GM12878 (cell line): Measurements from ENCODE around the gene EYS. TPM values are rescaled to one million over a fixed set of nuclear protein-coding genes. Genes with fewer than 3 reads are reported as not detected.

Source experiments
- ATAC-seq: fragments of 200-7000 bp; cut with Tn5 transposase; 3 replicates; pipeline ENCODE4 v1.9.1; 2020; ENCODE audit warnings: mild to moderate bottlenecking, moderate library complexity
- BruUV-seq: library from RNA; stranded (reverse); fragments of 400-500 nt; replicated peaks from 2 replicates; lab custom pipeline; 2021; lab: Mats Ljungman, UMichigan
- CTCF ChIA-PET: fragments of 300-600 bp; sonication (Branson Sonifier 250); formaldehyde crosslinking; extraction: SDS; loops from one replicate; lab custom pipeline; 2021; ENCODE audit warnings: inconsistent platforms; lab: Yijun Ruan, JAX
- POLR2A ChIA-PET: fragments of 350-600 bp; formaldehyde crosslinking; extraction: SDS; loops from one replicate; lab custom pipeline; 2021; ENCODE audit warnings: inconsistent platforms; lab: Charles Lee
- RAD21 ChIA-PET: fragments of 300-600 bp; sonication (Branson Sonifier 250); formaldehyde crosslinking; loops from one replicate; lab custom pipeline; 2023; ENCODE audit warnings: antibody characterized with exemption; ENCODE audit not compliant: unreplicated experiment; lab: Charles Lee
- SMC1A ChIA-PET: fragments of 300-600 bp; sonication (Branson Sonifier 250); formaldehyde crosslinking; loops from one replicate; lab custom pipeline; 2023; ENCODE audit not compliant: unreplicated experiment, uncharacterized antibody; lab: Charles Lee
- DNase-seq: peaks from one replicate; pipeline ENCODE4 v3.0.0-alpha.2; 2011; ENCODE audit warnings: low read depth, low spot score
- FAIRE-seq: peaks from 3 replicates; lab custom pipeline; 2011; peaks lifted over from hg19 to GRCh38; lab: Jason Lieb, UNC
- H2AFZ ChIP-seq: 2 replicates; pipeline ENCODE4 v1.6.0; 2011; ENCODE audit warnings: low read depth, low read length, control low read depth; ENCODE audit not compliant: control insufficient read depth
- H3K27ac ChIP-seq: 2 replicates; pipeline ENCODE4 v1.5.1; 2011; ENCODE audit warnings: control low read depth; ENCODE audit not compliant: control insufficient read depth, insufficient read depth
- H3K27me3 ChIP-seq, 2 experiments: replicated peaks in 1 of 2; 2 replicates each; pipeline versions ENCODE4 v1.6.0 to v1.6.1; 2011; ENCODE audit warnings: low read length in 1 of 2; ENCODE audit not compliant: control insufficient read depth in 2 of 2, insufficient read depth in 2 of 2
- H3K36me3 ChIP-seq, 2 experiments: 2 replicates each; pipeline ENCODE4 v1.5.1; 2011; ENCODE audit warnings: low read length in 1 of 2; ENCODE audit not compliant: control insufficient read depth in 2 of 2, insufficient read depth in 2 of 2
- H3K4me1 ChIP-seq: 2 replicates; pipeline ENCODE4 v1.6.1; 2011; ENCODE audit warnings: mild to moderate bottlenecking, low read length, moderate library complexity, mixed read lengths; ENCODE audit not compliant: control insufficient read depth, insufficient read depth
- H3K4me2 ChIP-seq: 2 replicates; pipeline ENCODE4 v1.6.0; 2011; ENCODE audit warnings: control low read depth; ENCODE audit not compliant: control insufficient read depth, insufficient read depth
- H3K4me3 ChIP-seq: fragments of 200-600 bp; sonication (generic); 2 replicates; pipeline ENCODE4 v1.5.1; 2016
- H3K79me2 ChIP-seq: 2 replicates; pipeline ENCODE4 v1.6.0; 2011; ENCODE audit warnings: low read length; ENCODE audit not compliant: control insufficient read depth, insufficient read depth
- H3K9ac ChIP-seq: 2 replicates; pipeline ENCODE4 v1.8.0; 2011; ENCODE audit warnings: low read length, control low read depth, mixed read lengths; ENCODE audit not compliant: control insufficient read depth, insufficient read depth
- H3K9me3 ChIP-seq: replicated peaks from 3 replicates; pipeline ENCODE4 v1.5.1; 2011; ENCODE audit warnings: mild to moderate bottlenecking, low read length; ENCODE audit not compliant: control insufficient read depth, insufficient read depth
- H4K20me1 ChIP-seq: 2 replicates; pipeline ENCODE4 v1.6.0; 2011; ENCODE audit not compliant: control insufficient read depth, insufficient read depth
- FOXM1 ChIP-seq: IDR thresholded peaks from 2 replicates; pipeline ENCODE4 v1.6.1; 2012; ENCODE audit warnings: low read depth, mild to moderate bottlenecking, inconsistent platforms, low read length, moderate library complexity
- MEF2A ChIP-seq: IDR thresholded peaks from 2 replicates; pipeline ENCODE4 v1.6.1; 2011; ENCODE audit warnings: low read depth, mild to moderate bottlenecking, low read length, moderate library complexity; ENCODE audit not compliant: insufficient read depth
- NFYB ChIP-seq: IDR thresholded peaks from 2 replicates; pipeline ENCODE4 v1.6.1; 2011; ENCODE audit warnings: low read depth, mild to moderate bottlenecking, low read length, improper control_type of control experiment, moderate library complexity; ENCODE audit not compliant: insufficient read depth
- NR2C2 ChIP-seq: IDR thresholded peaks from 2 replicates; pipeline ENCODE4 v1.6.1; 2011; ENCODE audit warnings: borderline replicate concordance, low read depth; ENCODE audit not compliant: control insufficient read depth, insufficient read length
- NR2F1 ChIP-seq: fragments of 450-650 bp; conservative IDR thresholded peaks from 2 replicates; pipeline ENCODE4 v1.6.1; 2017; ENCODE audit warnings: mild to moderate bottlenecking
- SIN3A ChIP-seq: IDR thresholded peaks from 2 replicates; pipeline ENCODE4 v1.6.1; 2012; ENCODE audit warnings: low read depth, low read length, improper control_type of control experiment
- SREBF1 ChIP-seq: IDR thresholded peaks from 2 replicates; pipeline ENCODE4 v1.6.1; 2012; ENCODE audit warnings: mild to moderate bottlenecking, low read length
- SUPT20H ChIP-seq: IDR thresholded peaks from 2 replicates; pipeline ENCODE4 v1.6.1; 2011; ENCODE audit warnings: low read depth, mild to moderate bottlenecking, low read length, moderate library complexity, borderline replicate concordance; ENCODE audit not compliant: control insufficient read depth
- TCF12 ChIP-seq: IDR thresholded peaks from 2 replicates; pipeline ENCODE4 v1.6.1; 2011; ENCODE audit warnings: low read depth, mild to moderate bottlenecking, low read length
- ZBED1 ChIP-seq: IDR thresholded peaks from 2 replicates; pipeline ENCODE4 v1.6.1; 2016; ENCODE audit warnings: borderline replicate concordance
- ZNF384 ChIP-seq: IDR thresholded peaks from 2 replicates; pipeline ENCODE4 v1.6.1; 2012; ENCODE audit warnings: low read depth, mild to moderate bottlenecking, low read length, improper control_type of control experiment, borderline replicate concordance
- WGBS: methylation state at CpG from one replicate; pipeline ENCODE4 v1.1.6; 2016; ENCODE audit warnings: low lambda C conversion rate; ENCODE audit not compliant: insufficient replicate concordance, insufficient coverage; ENCODE audit errors: missing lambda C conversion rate; 5-methylcytosine and 5-hydroxymethylcytosine counted together
- in situ Hi-C: fragments of 300-500 bp; cut with MboI; formaldehyde crosslinking; loops from 9 replicates; pipeline ENCODE4 v1.14.3; 2018; ENCODE audit warnings: mixed read lengths
- intact Hi-C: fragments of 100-400 bp; cut with micrococcal nuclease; formaldehyde crosslinking; loops from one replicate; pipeline ENCODE4 v1.14.2; 2022; ENCODE audit not compliant: unreplicated experiment
- polyA plus RNA-seq, 11 experiments: library from polyadenylated mRNA; depleted of rRNA in 4 of 11; unstranded in 6 of 11; stranded (reverse) in 5 of 11; fragments of >200 nt; fragmentation: Nextera tagmentation in 4 of 11; fragmentation: Illumina TruSeq in 1 of 11; extraction: Ambion mirVana in 4 of 11; extraction: Trizol in 1 of 11; gene quantifications; 1 replicate in 1 of 11; 2 replicates in 10 of 11; pipeline versions ENCODE4 v1.2.1 to v1.2.3, GENCODE V29; 2011 to 2016; ENCODE audit warnings: inconsistent platforms in 2 of 11, missing spikeins in 2 of 11, low read depth in 1 of 11
- total RNA-seq, 4 experiments: library from RNA; depleted of rRNA in 3 of 4; stranded (reverse); fragments of >200 nt in 3 of 4; fragmentation: Illumina TruSeq in 1 of 4; extraction: Trizol in 1 of 4; gene quantifications; 2 replicates each; pipeline versions ENCODE4 v1.2.1 to v1.2.3, GENCODE V29; 2013 to 2021

The EYS gene
- total and polyA plus RNA-seq, 10 of the 15 experiments (the other 5 are each of a cell fraction or from before 2014, with no cell fraction given): under 0.01 to 0.14 (median 0.02) TPM; not detected in 1

DNA sequence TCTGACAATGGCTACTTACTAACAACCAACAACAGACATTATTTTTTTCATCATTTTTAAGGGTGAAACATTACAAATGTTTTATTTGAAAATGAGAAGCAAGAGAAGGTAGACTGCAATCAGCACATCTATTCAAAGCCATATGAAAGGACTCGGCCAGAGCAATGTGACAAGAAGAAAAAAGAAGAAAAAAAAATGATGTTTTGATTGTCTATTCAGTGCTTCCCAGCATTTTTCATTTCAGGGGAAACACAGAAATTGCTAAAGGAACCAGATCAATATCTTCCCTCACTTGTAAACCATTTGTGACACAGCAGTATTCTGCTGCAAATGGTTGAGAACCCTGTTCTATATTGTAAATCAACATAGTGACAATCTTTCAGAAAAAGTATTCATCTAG lies 270.7 kb downstream of the EYS start (continued):
- TF ChIP-seq ZNF384 (no peak), FOXM1 (no peak), ZBED1 (no peak), NR2F1 (no peak), TCF12 (no peak), NR2C2 (no peak), NFYB (no peak), SIN3A (no peak), SREBF1 (no peak)

DNA sequence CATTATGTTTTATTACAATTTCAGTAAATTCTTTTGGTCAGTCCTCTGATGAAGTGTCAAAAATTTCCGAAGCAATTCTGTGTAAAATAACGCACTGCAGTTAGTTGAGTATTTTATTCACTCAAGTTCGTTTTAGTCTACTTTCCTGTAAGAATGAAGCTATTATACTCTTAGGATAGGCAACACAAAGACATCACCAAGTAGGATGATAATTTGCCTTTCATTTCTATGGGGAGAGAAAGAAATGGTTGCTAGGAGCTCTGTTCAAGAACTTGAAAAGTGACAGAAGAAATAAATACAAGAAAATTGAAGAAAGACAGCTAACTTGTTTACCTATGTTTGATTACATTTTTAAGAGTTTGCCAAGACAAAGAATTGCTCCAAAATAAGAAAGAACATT lies 290.4 kb downstream of the EYS start:
- H3K27ac ChIP-seq: no peak overlapping the region
- no peaks in the 10 kb centered on the region for H3K27me3 ChIP-seq
- no peaks in the 10 kb centered on the region for H3K36me3 ChIP-seq
- no peak overlapping the region for H3K4me3 ChIP-seq
- ChIA-PET RAD21 (no interaction called here), SMC1A (no interaction called here), CTCF (no interaction called here), POLR2A (no interaction called here)
- TF ChIP-seq MEF2A: no peak
- TF ChIP-seq SUPT20H: no peak
- intact Hi-C loops: no loop called here
- DNase-seq: no peak
- no peak overlapping the region for H3K4me2 ChIP-seq
- H4K20me1 ChIP-seq: no peaks in the 10 kb centered on the region
- no peak for FAIRE-seq
- H3K79me2 ChIP-seq: no peaks in the 10 kb centered on the region
- no peaks in the 10 kb centered on the region for H3K9me3 ChIP-seq
- no peak overlapping the region for H3K9ac ChIP-seq
- in situ Hi-C loops: no loop called here
- BruUV-seq: no TSS peak
- H2AFZ ChIP-seq: no peak overlapping the region
- 23% methylated on average over 3 of the region's 3 CpGs for WGBS
- no peak for ATAC-seq
- no peaks in the 10 kb centered on the region for H3K4me1 ChIP-seq
